Ovary (tissue), 9 donors: Measurements from ENCODE around the gene AZI2. TPM values are rescaled to one million over a fixed set of nuclear protein-coding genes. Genes with fewer than 3 reads are reported as not detected.

ENCODE experiments used
- DNase-seq, 5 donors: peaks; one replicate each; pipeline ENCODE4 v3.0.0-alpha.2; 2019 to 2020
- H3K27ac ChIP-seq, 2 donors: fragments of 200-600 bp; one replicate each; pipeline versions ENCODE4 v1.5.1 to v1.8.0; 2019 to 2022
- H3K27me3 ChIP-seq: fragments of 200-600 bp; one replicate; pipeline ENCODE4 v1.8.0; 2022
- H3K36me3 ChIP-seq: fragments of 200-600 bp; sonication (generic); one replicate; pipeline ENCODE4 v1.5.1; 2019
- H3K4me1 ChIP-seq: one replicate; pipeline ENCODE4 v1.8.1; 2013; ENCODE audit warnings: mild to moderate bottlenecking, moderate library complexity; ENCODE audit not compliant: insufficient read depth
- H3K4me3 ChIP-seq: fragments of 200-600 bp; sonication (generic); one replicate; pipeline ENCODE4 v1.5.1; 2017
- H3K9me3 ChIP-seq, 2 donors: fragments of 200-600 bp in 1 of 2; sonication (generic) in 1 of 2; one replicate each; pipeline versions ENCODE4 v1.5.1 to v1.8.1; 2013 to 2019; ENCODE audit warnings: mild to moderate bottlenecking in 1 of 2, moderate library complexity in 1 of 2
- CTCF ChIP-seq, 3 donors: fragments of 450-650 bp in 2 of 3; fragments of 200-600 bp in 1 of 3; IDR thresholded peaks; one replicate each; pipeline versions ENCODE4 v1.5.1 to v1.8.0; 2016 to 2022; ENCODE audit warnings: antibody characterized with exemption in 3 of 3, mild to moderate bottlenecking in 1 of 3
- EP300 ChIP-seq: sonication (generic); formaldehyde crosslinking; IDR thresholded peaks from one replicate; pipeline ENCODE4 v1.6.1; 2017; ENCODE audit warnings: antibody characterized with exemption
- POLR2A ChIP-seq: fragments of 450-650 bp; IDR thresholded peaks from one replicate; pipeline ENCODE4 v1.6.1; 2017; ENCODE audit warnings: antibody characterized with exemption, mild to moderate bottlenecking, moderate library complexity
- WGBS, 3 donors: extraction: QIAGEN DNeasy Blood & Tissue Kit in 1 of 3; methylation state at CpG; one replicate each; pipeline versions ENCODE4 v1.1.5 to v1.1.7; 2013 to 2017; 5-methylcytosine and 5-hydroxymethylcytosine counted together
- intact Hi-C, 4 donors: fragments of 100-400 bp; cut with DNase I; formaldehyde crosslinking; loops; one replicate each; pipeline versions ENCODE4 v1.11.0 to v1.15.1; 2022 to 2023
- polyA plus RNA-seq, 2 donors: library from polyadenylated mRNA; stranded (reverse); fragments of 200-250 nt in 1 of 2; fragments of 350-450 nt in 1 of 2; fragmentation: Illumina TruSeq in 1 of 2; extraction: RNeasy Lipid Tissue Mini Kit (QIAGEN cat#74804) in 1 of 2; gene quantifications; one replicate each; pipeline ENCODE4 v1.2.3, GENCODE V29; 2013 to 2014
- total RNA-seq, 7 donors: library from RNA; depleted of rRNA in 2 of 7; stranded (reverse); fragments of >200 nt in 2 of 7; fragmentation: NEBNext Ultra II Directional in 3 of 7; extraction: Animal tissue kit (Norgen Biotek cat#: 25700) in 3 of 7; gene quantifications; one replicate each; pipeline versions ENCODE4 v1.1.0 to v1.2.4, GENCODE V29; 2016 to 2023
- donor health status: DM: no; HTN: no; CAD: no; lungs with moderate emphysema.
- donor health status: DM: no; HTN: no; CAD: no.
- donor health status: Bipolar disorder and iron deficiency.
- donor health status: DM: yes; HTN: yes; CAD: no.
- donor health status: DM: no; HTN: no; CAD: no.
- donor health status: DM: yes; HTN: yes; CAD: no.

AZI2 gene
- total and polyA plus RNA-seq, 9 donors = 26.3 to 72.4 (median 49.5) TPM

- Histone ChIP-seq H3K27me3 (no peaks in the 10 kb centered on the region), H3K27ac (no peak overlapping the region), H3K4me3 (no peak overlapping the region), H3K4me1 (no peaks in the 10 kb centered on the region), H3K36me3 (no peaks in the 10 kb centered on the region), H3K9me3 (no peaks in the 10 kb centered on the region)
- intact Hi-C loops = no loop called here
- DNase-seq = no peak
- no peak for TF ChIP-seq POLR2A
- no peak for TF ChIP-seq EP300
- TF ChIP-seq CTCF (IDR thresholded peaks at IDR 0.05) = no peak
- WGBS, 3 donors = 89 to 92% (median 89%) methylated on average over 4 of the region's 4 CpGs
Measured at GRCh38 chr3:28301688-28302087, 46.9 kb downstream of the AZI2 start.

- no peaks in the 10 kb centered on the region for H3K36me3 ChIP-seq
- no peaks in the 10 kb centered on the region for H3K27me3 ChIP-seq
- no peaks in the 10 kb centered on the region for H3K4me1 ChIP-seq
- intact Hi-C loops = no loop called here
- no peak for DNase-seq
- H3K9me3 ChIP-seq = no peaks in the 10 kb centered on the region
- no peak for TF ChIP-seq CTCF (IDR thresholded peaks at IDR 0.05)
- TF ChIP-seq POLR2A = no peak
- no peak for TF ChIP-seq EP300
- H3K27ac ChIP-seq = no peak overlapping the region
- 91 to 92% (median 92%) methylated on average over 5 of the region's 5 CpGs for WGBS, 3 donors
- no peak overlapping the region for H3K4me3 ChIP-seq
Measured at GRCh38 chr3:28300345-28300962, 48.2 kb downstream of the AZI2 start.

- DNase-seq = no peak
- H3K27ac ChIP-seq = no peak overlapping the region
- no peaks in the 10 kb centered on the region for H3K9me3 ChIP-seq
- intact Hi-C loops = no loop called here
- no peak overlapping the region for H3K4me3 ChIP-seq
- H3K4me1 ChIP-seq = no peaks in the 10 kb centered on the region
- WGBS, 3 donors = 90 to 94% (median 91%) methylated on average over 1 of the region's 1 CpG
- no peaks in the 10 kb centered on the region for H3K27me3 ChIP-seq
- no peaks in the 10 kb centered on the region for H3K36me3 ChIP-seq
- no peak for TF ChIP-seq CTCF (IDR thresholded peaks at IDR 0.05)
- no peak for TF ChIP-seq POLR2A
- TF ChIP-seq EP300 = no peak
Measured at GRCh38 chr3:28299705-28300104, 48.9 kb downstream of the AZI2 start.

- H3K27ac ChIP-seq = no peak overlapping the region
- no peaks in the 10 kb centered on the region for H3K36me3 ChIP-seq
- H3K27me3 ChIP-seq = no peaks in the 10 kb centered on the region
- H3K4me1 ChIP-seq = no peaks in the 10 kb centered on the region
- DNase-seq = no peak
- H3K9me3 ChIP-seq = no peaks in the 10 kb centered on the region
- TF ChIP-seq CTCF (IDR thresholded peaks at IDR 0.05) = no peak
- TF ChIP-seq POLR2A = no peak
- no peak for TF ChIP-seq EP300
- intact Hi-C loops = no loop called here
- no peak overlapping the region for H3K4me3 ChIP-seq
Measured at GRCh38 chr3:28295898-28296490, 52.6 kb downstream of the AZI2 start.
